HepG2 (cell line): Measurements from ENCODE around the gene ZBTB2. TPM values are rescaled to one million over a fixed set of nuclear protein-coding genes. Genes with fewer than 3 reads are reported as not detected.

Source experiments
- ARNT2 ChIP-seq: sonication (generic); formaldehyde crosslinking; IDR thresholded peaks from 2 replicates; pipeline ENCODE4 v1.8.0; 2022; ENCODE audit warnings: mild to moderate bottlenecking, low read depth, missing genetic modification reagents, moderate library complexity
- ATM ChIP-seq: fragments of 450-650 bp; IDR thresholded peaks from 2 replicates; pipeline ENCODE4 v1.7.1; 2017; ENCODE audit warnings: mild to moderate bottlenecking, borderline replicate concordance
- HOXA5 ChIP-seq: sonication (generic); formaldehyde crosslinking; IDR thresholded peaks from 2 replicates; pipeline ENCODE4 v1.4.0; 2020; ENCODE audit warnings: missing genetic modification reagents
- HOXD1 ChIP-seq: sonication (generic); formaldehyde crosslinking; IDR thresholded peaks from 2 replicates; pipeline ENCODE4 v1.5.0; 2020; ENCODE audit warnings: missing genetic modification reagents
- KLF16 ChIP-seq, 2 experiments: sonication (generic) in 1 of 2; formaldehyde crosslinking in 1 of 2; IDR thresholded peaks; 2 replicates each; pipeline versions ENCODE4 v1.6.1 to v1.8.0; 2016 to 2023; ENCODE audit warnings: missing genetic modification reagents in 2 of 2, missing compliant biosample characterization in 1 of 2
- POGZ ChIP-seq: sonication (generic); formaldehyde crosslinking; IDR thresholded peaks from 2 replicates; pipeline ENCODE4 v1.4.0; 2020; ENCODE audit warnings: mild to moderate bottlenecking, missing genetic modification reagents
- REL ChIP-seq: sonication (generic); formaldehyde crosslinking; conservative IDR thresholded peaks from 2 replicates; pipeline ENCODE4 v1.8.0; 2022; ENCODE audit warnings: mild to moderate bottlenecking, missing genetic modification reagents, moderate library complexity
- SMAD3 ChIP-seq: sonication (generic); formaldehyde crosslinking; IDR thresholded peaks from 2 replicates; pipeline ENCODE4 v1.4.0; 2020; ENCODE audit warnings: missing genetic modification reagents
- U2AF2 ChIP-seq: fragments of 200-400 bp; formaldehyde crosslinking; IDR thresholded peaks from 2 replicates; pipeline ENCODE4 v1.6.1; 2017; ENCODE audit warnings: low read depth, mild to moderate bottlenecking, low read length
- ZFP37 ChIP-seq: sonication (generic); formaldehyde crosslinking; IDR thresholded peaks from 2 replicates; pipeline ENCODE4 v1.4.0; 2020; ENCODE audit warnings: missing genetic modification reagents, borderline replicate concordance
- ZNF12 ChIP-seq: sonication (generic); formaldehyde crosslinking; IDR thresholded peaks from 2 replicates; pipeline ENCODE4 v1.5.0; 2020; ENCODE audit warnings: missing genetic modification reagents
- ZNF292 ChIP-seq: sonication (generic); formaldehyde crosslinking; IDR thresholded peaks from 2 replicates; pipeline ENCODE4 v1.8.1; 2022; ENCODE audit warnings: mild to moderate bottlenecking, low read depth, missing genetic modification reagents, borderline replicate concordance
- ZNF343 ChIP-seq: sonication (generic); formaldehyde crosslinking; IDR thresholded peaks from 2 replicates; pipeline ENCODE4 v1.4.0; 2020; ENCODE audit warnings: mild to moderate bottlenecking, missing genetic modification reagents
- ZNF629 ChIP-seq: sonication (generic); formaldehyde crosslinking; conservative IDR thresholded peaks from 2 replicates; pipeline ENCODE4 v1.5.0; 2020; ENCODE audit warnings: missing genetic modification reagents
- polyA plus RNA-seq, 8 experiments: library from polyadenylated mRNA; depleted of rRNA in 3 of 8; stranded (reverse) in 7 of 8; unstranded in 1 of 8; fragments of >200 nt; fragmentation: Illumina TruSeq in 4 of 8; extraction: Trizol in 4 of 8; gene quantifications; 2 replicates each; pipeline versions ENCODE4 v1.2.1 to v1.2.3, GENCODE V29; 2011 to 2016; ENCODE audit warnings: low read depth in 4 of 8, missing spikeins in 1 of 8, mixed read lengths in 1 of 8; ENCODE audit not compliant: insufficient read depth in 1 of 8
- total RNA-seq, 5 experiments: library from RNA; depleted of rRNA; stranded (reverse); fragments of >200 nt; fragmentation: Illumina TruSeq; extraction: Trizol; gene quantifications; 2 replicates each; pipeline ENCODE4 v1.2.3, GENCODE V29; 2016; ENCODE audit warnings: low read depth in 1 of 5
- TF ChIP-seq, protein P1 (sequence below): sonication (generic); formaldehyde crosslinking; IDR thresholded peaks from 2 replicates; pipeline ENCODE4 v1.5.0; 2020; ENCODE audit warnings: missing genetic modification reagents
- TF ChIP-seq, protein P2 (sequence below): sonication (generic); formaldehyde crosslinking; IDR thresholded peaks from 2 replicates; pipeline ENCODE4 v1.4.0; 2020; ENCODE audit warnings: missing genetic modification reagents, mild to moderate bottlenecking, borderline replicate concordance
- TF ChIP-seq, protein P3 (sequence below): IDR thresholded peaks from 2 replicates; pipeline ENCODE4 v1.6.1; 2018; ENCODE audit warnings: missing genetic modification reagents
- TF ChIP-seq, protein P4 (sequence below): sonication (generic); formaldehyde crosslinking; IDR thresholded peaks from 2 replicates; pipeline ENCODE4 v1.4.0; 2020; ENCODE audit warnings: missing genetic modification reagents, borderline replicate concordance

The ZBTB2 gene
- total and polyA plus RNA-seq, 2 of the 13 experiments (the other 11 are each of a cell fraction or from before 2014, with no cell fraction given): 15.4 to 22.8 TPM

DNA sequence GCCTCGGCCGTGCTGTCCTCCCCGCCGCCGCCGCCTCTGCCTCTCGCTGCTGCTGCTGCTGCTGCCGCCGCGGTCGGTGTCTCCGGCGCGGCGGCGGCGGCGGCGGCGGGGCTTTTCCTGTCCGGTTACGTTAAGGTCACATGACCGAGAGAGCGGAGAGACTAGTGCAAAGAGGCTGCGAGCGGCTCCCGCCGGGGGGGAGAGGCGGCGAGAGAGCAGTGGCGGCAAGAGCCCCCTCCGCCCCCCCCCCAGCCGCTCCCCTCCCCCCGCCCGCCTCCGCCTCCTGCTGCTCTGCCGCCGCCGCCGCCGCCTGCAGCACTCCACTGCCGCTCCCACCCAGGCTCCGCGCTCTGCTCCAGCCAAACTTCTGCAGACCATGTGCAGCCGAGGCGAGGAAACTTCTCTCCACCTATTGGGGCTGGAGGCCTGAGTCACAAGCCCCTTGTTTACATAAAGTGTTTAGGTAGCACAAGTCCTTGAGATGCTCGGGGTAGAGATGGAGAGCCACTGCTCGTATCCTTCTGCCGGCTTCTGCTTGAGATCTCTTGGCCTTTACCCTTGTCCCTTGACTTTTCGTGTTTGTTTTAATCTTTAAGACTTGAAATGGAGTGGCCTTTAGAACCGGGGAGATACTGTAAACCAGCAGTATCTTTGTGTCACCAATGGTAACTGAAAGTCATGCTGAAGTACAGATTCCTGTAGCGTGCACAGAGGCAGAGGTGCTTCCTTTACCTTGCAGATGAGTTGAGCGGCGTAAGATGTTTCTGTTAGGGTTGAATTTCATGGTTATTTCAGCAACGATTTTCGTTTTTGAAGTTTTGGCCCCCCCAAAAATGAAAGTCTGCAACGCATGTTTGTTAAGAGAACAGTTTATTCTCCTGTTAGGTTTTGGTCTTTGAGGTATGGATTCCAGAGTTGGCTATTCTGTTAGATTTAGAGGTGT is at the start of gene ZBTB2 (continued):
- TF ChIP-seq, protein P1, sequence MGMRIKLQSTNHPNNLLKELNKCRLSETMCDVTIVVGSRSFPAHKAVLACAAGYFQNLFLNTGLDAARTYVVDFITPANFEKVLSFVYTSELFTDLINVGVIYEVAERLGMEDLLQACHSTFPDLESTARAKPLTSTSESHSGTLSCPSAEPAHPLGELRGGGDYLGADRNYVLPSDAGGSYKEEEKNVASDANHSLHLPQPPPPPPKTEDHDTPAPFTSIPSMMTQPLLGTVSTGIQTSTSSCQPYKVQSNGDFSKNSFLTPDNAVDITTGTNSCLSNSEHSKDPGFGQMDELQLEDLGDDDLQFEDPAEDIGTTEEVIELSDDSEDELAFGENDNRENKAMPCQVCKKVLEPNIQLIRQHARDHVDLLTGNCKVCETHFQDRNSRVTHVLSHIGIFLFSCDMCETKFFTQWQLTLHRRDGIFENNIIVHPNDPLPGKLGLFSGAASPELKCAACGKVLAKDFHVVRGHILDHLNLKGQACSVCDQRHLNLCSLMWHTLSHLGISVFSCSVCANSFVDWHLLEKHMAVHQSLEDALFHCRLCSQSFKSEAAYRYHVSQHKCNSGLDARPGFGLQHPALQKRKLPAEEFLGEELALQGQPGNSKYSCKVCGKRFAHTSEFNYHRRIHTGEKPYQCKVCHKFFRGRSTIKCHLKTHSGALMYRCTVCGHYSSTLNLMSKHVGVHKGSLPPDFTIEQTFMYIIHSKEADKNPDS (CRISPR knock-in tag): no peak
- no peak for TF ChIP-seq HOXA5
- TF ChIP-seq, protein P2, sequence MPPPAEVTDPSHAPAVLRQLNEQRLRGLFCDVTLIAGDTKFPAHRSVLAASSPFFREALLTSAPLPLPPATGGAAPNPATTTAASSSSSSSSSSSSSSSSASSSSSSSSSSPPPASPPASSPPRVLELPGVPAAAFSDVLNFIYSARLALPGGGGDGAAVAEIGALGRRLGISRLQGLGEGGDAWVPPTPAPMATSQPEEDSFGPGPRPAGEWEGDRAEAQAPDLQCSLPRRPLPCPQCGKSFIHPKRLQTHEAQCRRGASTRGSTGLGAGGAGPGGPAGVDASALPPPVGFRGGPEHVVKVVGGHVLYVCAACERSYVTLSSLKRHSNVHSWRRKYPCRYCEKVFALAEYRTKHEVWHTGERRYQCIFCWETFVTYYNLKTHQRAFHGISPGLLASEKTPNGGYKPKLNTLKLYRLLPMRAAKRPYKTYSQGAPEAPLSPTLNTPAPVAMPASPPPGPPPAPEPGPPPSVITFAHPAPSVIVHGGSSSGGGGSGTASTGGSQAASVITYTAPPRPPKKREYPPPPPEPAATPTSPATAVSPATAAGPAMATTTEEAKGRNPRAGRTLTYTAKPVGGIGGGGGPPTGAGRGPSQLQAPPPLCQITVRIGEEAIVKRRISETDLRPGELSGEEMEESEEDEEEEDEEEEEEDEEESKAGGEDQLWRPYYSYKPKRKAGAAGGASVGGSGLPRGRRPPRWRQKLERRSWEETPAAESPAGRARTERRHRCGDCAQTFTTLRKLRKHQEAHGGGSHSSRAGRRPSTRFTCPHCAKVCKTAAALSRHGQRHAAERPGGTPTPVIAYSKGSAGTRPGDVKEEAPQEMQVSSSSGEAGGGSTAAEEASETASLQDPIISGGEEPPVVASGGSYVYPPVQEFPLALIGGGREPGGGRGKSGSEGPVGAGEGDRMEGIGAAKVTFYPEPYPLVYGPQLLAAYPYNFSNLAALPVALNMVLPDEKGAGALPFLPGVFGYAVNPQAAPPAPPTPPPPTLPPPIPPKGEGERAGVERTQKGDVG (CRISPR knock-in tag): no peak
- TF ChIP-seq, protein P3, sequence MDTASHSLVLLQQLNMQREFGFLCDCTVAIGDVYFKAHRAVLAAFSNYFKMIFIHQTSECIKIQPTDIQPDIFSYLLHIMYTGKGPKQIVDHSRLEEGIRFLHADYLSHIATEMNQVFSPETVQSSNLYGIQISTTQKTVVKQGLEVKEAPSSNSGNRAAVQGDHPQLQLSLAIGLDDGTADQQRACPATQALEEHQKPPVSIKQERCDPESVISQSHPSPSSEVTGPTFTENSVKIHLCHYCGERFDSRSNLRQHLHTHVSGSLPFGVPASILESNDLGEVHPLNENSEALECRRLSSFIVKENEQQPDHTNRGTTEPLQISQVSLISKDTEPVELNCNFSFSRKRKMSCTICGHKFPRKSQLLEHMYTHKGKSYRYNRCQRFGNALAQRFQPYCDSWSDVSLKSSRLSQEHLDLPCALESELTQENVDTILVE (CRISPR knock-in tag): peak; percentile 78
- TF ChIP-seq ARNT2: no peak
- TF ChIP-seq, protein P4, sequence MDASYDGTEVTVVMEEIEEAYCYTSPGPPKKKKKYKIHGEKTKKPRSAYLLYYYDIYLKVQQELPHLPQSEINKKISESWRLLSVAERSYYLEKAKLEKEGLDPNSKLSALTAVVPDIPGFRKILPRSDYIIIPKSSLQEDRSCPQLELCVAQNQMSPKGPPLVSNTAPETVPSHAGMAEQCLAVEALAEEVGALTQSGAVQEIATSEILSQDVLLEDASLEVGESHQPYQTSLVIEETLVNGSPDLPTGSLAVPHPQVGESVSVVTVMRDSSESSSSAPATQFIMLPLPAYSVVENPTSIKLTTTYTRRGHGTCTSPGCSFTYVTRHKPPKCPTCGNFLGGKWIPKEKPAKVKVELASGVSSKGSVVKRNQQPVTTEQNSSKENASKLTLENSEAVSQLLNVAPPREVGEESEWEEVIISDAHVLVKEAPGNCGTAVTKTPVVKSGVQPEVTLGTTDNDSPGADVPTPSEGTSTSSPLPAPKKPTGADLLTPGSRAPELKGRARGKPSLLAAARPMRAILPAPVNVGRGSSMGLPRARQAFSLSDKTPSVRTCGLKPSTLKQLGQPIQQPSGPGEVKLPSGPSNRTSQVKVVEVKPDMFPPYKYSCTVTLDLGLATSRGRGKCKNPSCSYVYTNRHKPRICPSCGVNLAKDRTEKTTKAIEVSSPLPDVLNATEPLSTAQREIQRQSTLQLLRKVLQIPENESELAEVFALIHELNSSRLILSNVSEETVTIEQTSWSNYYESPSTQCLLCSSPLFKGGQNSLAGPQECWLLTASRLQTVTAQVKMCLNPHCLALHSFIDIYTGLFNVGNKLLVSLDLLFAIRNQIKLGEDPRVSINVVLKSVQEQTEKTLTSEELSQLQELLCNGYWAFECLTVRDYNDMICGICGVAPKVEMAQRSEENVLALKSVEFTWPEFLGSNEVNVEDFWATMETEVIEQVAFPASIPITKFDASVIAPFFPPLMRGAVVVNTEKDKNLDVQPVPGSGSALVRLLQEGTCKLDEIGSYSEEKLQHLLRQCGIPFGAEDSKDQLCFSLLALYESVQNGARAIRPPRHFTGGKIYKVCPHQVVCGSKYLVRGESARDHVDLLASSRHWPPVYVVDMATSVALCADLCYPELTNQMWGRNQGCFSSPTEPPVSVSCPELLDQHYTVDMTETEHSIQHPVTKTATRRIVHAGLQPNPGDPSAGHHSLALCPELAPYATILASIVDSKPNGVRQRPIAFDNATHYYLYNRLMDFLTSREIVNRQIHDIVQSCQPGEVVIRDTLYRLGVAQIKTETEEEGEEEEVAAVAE (CRISPR knock-in tag): no peak
- peak; percentile 78; the same call in 1 of the 2 replicates for TF ChIP-seq ZFP37
- no peak for TF ChIP-seq HOXD1 (CRISPR knock-in tag)
- no peak; a peak in 1 of 4 replicates for TF ChIP-seq KLF16 (CRISPR knock-in tag; IDR thresholded peaks at IDR 0.05)
- TF ChIP-seq REL (CRISPR knock-in tag): no peak; the same call in 1 of the 2 replicates
- TF ChIP-seq SMAD3 (CRISPR knock-in tag): peak; percentile 33; the same call in 1 of the 2 replicates
- TF ChIP-seq ZNF12 (CRISPR knock-in tag): peak; percentile 52; the same call in 1 of the 2 replicates
- no peak for TF ChIP-seq U2AF2
- no peak for TF ChIP-seq POGZ (CRISPR knock-in tag)
- TF ChIP-seq ZNF292 (CRISPR knock-in tag): no peak
- TF ChIP-seq ZNF629 (CRISPR knock-in tag): no peak
- TF ChIP-seq ATM: no peak
- TF ChIP-seq ZNF343: no peak
